GM23338 (cell line): ENCODE data around the gene ZNF778. TPM values are rescaled to one million over a fixed set of nuclear protein-coding genes. Genes with fewer than 3 reads are reported as not detected.

ENCODE experiments used
- ATAC-seq: fragments of 200-7000 bp; cut with Tn5 transposase; 3 replicates; pipeline ENCODE4 v1.9.1; 2020
- DNase-seq: peaks from one replicate; pipeline ENCODE4 v3.0.0-alpha.2; 2015; ENCODE audit warnings: low spot score
- H2AFZ ChIP-seq: fragments of 200-600 bp; sonication (generic); 2 replicates; pipeline ENCODE4 v1.8.0; 2016; ENCODE audit warnings: antibody characterized with exemption, mild to moderate bottlenecking, moderate library complexity
- H3F3A ChIP-seq: fragments of 200-600 bp; sonication (generic); replicated peaks from 2 replicates; pipeline ENCODE4 v1.8.0; 2017; ENCODE audit warnings: antibody characterized with exemption, mixed run types, low read depth
- H3K27ac ChIP-seq: fragments of 200-600 bp; sonication (generic); 2 replicates; pipeline ENCODE4 v1.6.1; 2016; ENCODE audit warnings: low read depth
- H3K27me3 ChIP-seq: fragments of 200-600 bp; sonication (generic); 2 replicates; pipeline ENCODE4 v1.8.0; 2016; ENCODE audit warnings: mild to moderate bottlenecking, mixed run types, moderate library complexity; ENCODE audit not compliant: insufficient read depth
- H3K36me3 ChIP-seq: fragments of 200-600 bp; sonication (generic); 2 replicates; pipeline ENCODE4 v1.8.0; 2016; ENCODE audit warnings: mild to moderate bottlenecking; ENCODE audit not compliant: insufficient read depth
- H3K4me1 ChIP-seq: fragments of 200-600 bp; sonication (generic); 2 replicates; pipeline ENCODE4 v1.8.0; 2016; ENCODE audit warnings: mild to moderate bottlenecking, moderate library complexity; ENCODE audit not compliant: insufficient read depth
- H3K4me2 ChIP-seq: fragments of 200-600 bp; sonication (generic); 2 replicates; pipeline ENCODE4 v1.7.1; 2017; ENCODE audit warnings: mixed run types
- H3K4me3 ChIP-seq: fragments of 200-600 bp; sonication (generic); 2 replicates; pipeline ENCODE4 v1.6.1; 2016; ENCODE audit warnings: mixed run types
- H3K79me2 ChIP-seq: fragments of 200-600 bp; sonication (generic); replicated peaks from 2 replicates; pipeline ENCODE4 v1.8.0; 2017; ENCODE audit warnings: mild to moderate bottlenecking; ENCODE audit not compliant: insufficient read depth
- H3K9me2 ChIP-seq: fragments of 200-600 bp; sonication (generic); 2 replicates; pipeline ENCODE4 v1.8.0; 2017; ENCODE audit not compliant: insufficient read depth
- H4K20me1 ChIP-seq: fragments of 200-600 bp; sonication (generic); replicated peaks from 2 replicates; pipeline ENCODE4 v1.8.0; 2017; ENCODE audit warnings: mild to moderate bottlenecking; ENCODE audit not compliant: insufficient read depth
- H3K27ac Mint-ChIP-seq: 2 replicates; pipeline ENCODE4 v1.8.0; 2020; ENCODE audit warnings: inconsistent platforms, mild to moderate bottlenecking, moderate library complexity, mixed read lengths
- H3K27me3 Mint-ChIP-seq: 3 replicates; pipeline ENCODE4 v1.8.0; 2022; ENCODE audit warnings: low read depth, mild to moderate bottlenecking, moderate library complexity, mixed read lengths, inconsistent platforms; ENCODE audit not compliant: insufficient read depth, poor library complexity
- H3K36me3 Mint-ChIP-seq: 3 replicates; pipeline ENCODE4 v1.8.0; 2021; ENCODE audit warnings: low read depth, mild to moderate bottlenecking, inconsistent platforms, moderate library complexity, mixed read lengths
- H3K4me1 Mint-ChIP-seq: 3 replicates; pipeline ENCODE4 v1.8.0; 2020; ENCODE audit warnings: mild to moderate bottlenecking, inconsistent platforms, mixed read lengths
- H3K4me3 Mint-ChIP-seq: 3 replicates; pipeline ENCODE4 v1.8.0; 2021; ENCODE audit warnings: moderate library complexity, mild to moderate bottlenecking, inconsistent platforms, mixed read lengths
- H3K9me3 Mint-ChIP-seq: 3 replicates; pipeline ENCODE4 v1.8.0; 2020; ENCODE audit warnings: moderate library complexity, mild to moderate bottlenecking, inconsistent platforms, mixed read lengths
- CREB1 ChIP-seq: fragments of 250-450 bp; sonication (Bioruptor Pico); IDR thresholded peaks from 2 replicates; pipeline ENCODE4 v1.5.0; 2020; ENCODE audit warnings: low read depth, mild to moderate bottlenecking, moderate library complexity
- CTCF ChIP-seq, 2 experiments: fragments of 200-600 bp in 1 of 2; sonication (generic) in 1 of 2; conservative IDR thresholded peaks; 2 replicates each; pipeline versions ENCODE4 v1.5.1 to v1.6.1; 2016 to 2017; ENCODE audit warnings: antibody characterized with exemption in 2 of 2, low read depth in 2 of 2, mild to moderate bottlenecking in 2 of 2, moderate library complexity in 1 of 2
- ETS1 ChIP-seq: IDR thresholded peaks from 2 replicates; pipeline ENCODE4 v1.6.1; 2016; ENCODE audit warnings: antibody characterized with exemption
- EZH2 ChIP-seq: fragments of 200-600 bp; sonication (generic); IDR thresholded peaks from one replicate; pipeline ENCODE4 v1.8.0; 2017; ENCODE audit warnings: antibody characterized with exemption, mild to moderate bottlenecking, low read depth; ENCODE audit not compliant: unreplicated experiment
- EZH2phosphoT487 ChIP-seq: fragments of 200-600 bp; sonication (generic); IDR thresholded peaks from one replicate; pipeline ENCODE4 v1.8.1; 2018; ENCODE audit warnings: antibody characterized with exemption; ENCODE audit not compliant: unreplicated experiment
- JUNB ChIP-seq: IDR thresholded peaks from one replicate; pipeline ENCODE4 v1.6.1; 2016; ENCODE audit warnings: antibody characterized with exemption; ENCODE audit not compliant: unreplicated experiment
- NANOG ChIP-seq: IDR thresholded peaks from 2 replicates; pipeline ENCODE4 v1.6.1; 2016; ENCODE audit warnings: antibody characterized with exemption, borderline replicate concordance
- POLR2AphosphoS5 ChIP-seq: IDR thresholded peaks from 2 replicates; pipeline ENCODE4 v1.6.1; 2016; ENCODE audit warnings: antibody characterized with exemption, low read depth
- REST ChIP-seq: IDR thresholded peaks from one replicate; pipeline ENCODE4 v1.6.1; 2018; ENCODE audit warnings: antibody characterized with exemption; ENCODE audit not compliant: unreplicated experiment
- STAT1 ChIP-seq: IDR thresholded peaks from one replicate; pipeline ENCODE4 v1.6.1; 2016; ENCODE audit warnings: antibody characterized with exemption; ENCODE audit not compliant: unreplicated experiment
- ZNF114 ChIP-seq: fragments of 250-450 bp; sonication (Bioruptor Pico); IDR thresholded peaks from 2 replicates; pipeline ENCODE4 v1.5.0; 2020; ENCODE audit warnings: mild to moderate bottlenecking, moderate library complexity
- ZNF331 ChIP-seq: fragments of 250-450 bp; sonication (Bioruptor Pico); IDR thresholded peaks from 2 replicates; pipeline ENCODE4 v1.5.0; 2020; ENCODE audit warnings: low read depth, mild to moderate bottlenecking, moderate library complexity
- ZNF462 ChIP-seq: fragments of 250-450 bp; sonication (Bioruptor Pico); IDR thresholded peaks from 2 replicates; pipeline ENCODE4 v1.5.0; 2020; ENCODE audit warnings: mild to moderate bottlenecking, moderate library complexity
- polyA plus RNA-seq: library from polyadenylated mRNA; unstranded; fragments of >200 nt; fragmentation: Nextera tagmentation; extraction: Ambion mirVana; gene quantifications from 2 replicates; pipeline ENCODE4 v1.2.1, GENCODE V29; 2016
- total RNA-seq: library from RNA; depleted of rRNA; stranded (reverse); fragments of >200 nt; shearing (Covaris generic); gene quantifications from 2 replicates; pipeline ENCODE4 v1.2.3, GENCODE V29; 2014

ZNF778 gene
- total and polyA plus RNA-seq, 2 experiments from 2014 or later: 7.9 to 43.4 TPM

- H3K9me2 ChIP-seq: no peaks in the 10 kb centered on the region
- peaks cover 11% of the 10 kb centered on the region; the same call in 1 of the 2 replicates for H3F3A ChIP-seq
- no peak overlapping the region for H3K27ac ChIP-seq
- H3K4me2 ChIP-seq: no peak overlapping the region
- Mint-ChIP-seq H3K27me3 (peaks cover 7% of the 10 kb centered on the region), H3K4me1 (no peaks in the 10 kb centered on the region; the same call in 2 of the 3 replicates), H3K36me3 (peaks cover 79% of the 10 kb centered on the region), H3K9me3 (no peaks in the 10 kb centered on the region), H3K27ac (peak overlapping the region; percentile 77; the same call in 1 of the 2 replicates), H3K4me3 (no peak overlapping the region)
- no peak overlapping the region for H3K4me3 ChIP-seq
- H4K20me1 ChIP-seq: peaks cover 20% of the 10 kb centered on the region
- H3K4me1 ChIP-seq: no peaks in the 10 kb centered on the region
- H3K79me2 ChIP-seq: peaks cover 10% of the 10 kb centered on the region; the same call in 1 of the 2 replicates
- no peak overlapping the region for H2AFZ ChIP-seq
- peaks cover 10% of the 10 kb centered on the region; the same call in 1 of the 2 replicates for H3K36me3 ChIP-seq
- TF ChIP-seq STAT1 (no peak), ETS1 (no peak), ZNF331 (CRISPR knock-in tag) (no peak), CTCF (conservative IDR thresholded peaks at IDR 0.05; ENCODE audit: low read depth in 2 of 2) (no peak), JUNB (no peak), REST (no peak), EZH2 (no peak), CREB1 (no peak), ZNF114 (CRISPR knock-in tag) (no peak), ZNF462 (CRISPR knock-in tag) (no peak), EZH2phosphoT487 (no peak), NANOG (no peak), POLR2AphosphoS5 (no peak; the same call in 1 of the 2 replicates)
- no peaks in the 10 kb centered on the region for H3K27me3 ChIP-seq
- ATAC-seq: no peak
- DNase-seq: no peak
Observed at GRCh38 chr16:89270666-89271345, 53.3 kb downstream of the ZNF778 start.
